Stomach (tissue), 9 donors: ENCODE measurements around the gene CRYBG2. TPM values are rescaled to one million over a fixed set of nuclear protein-coding genes. Genes with fewer than 3 reads are reported as not detected.
"Not testable (repeated sequence)": the region's sequence is repeated elsewhere in the genome, so short reads cannot be mapped to it uniquely, and the experiment has no call there.

ENCODE experiments used
- DNase-seq, 2 donors: peaks; one replicate each; pipeline versions ENCODE4 v3.0.0 to v3.0.0-alpha.2; 2013 to 2019
- H3K27ac ChIP-seq, 5 donors: fragments of 200-600 bp in 4 of 5; sonication (generic) in 4 of 5; one replicate each; pipeline ENCODE4 v1.5.1; 2013 to 2019; ENCODE audit warnings: mild to moderate bottlenecking in 1 of 5, moderate library complexity in 1 of 5
- H3K27me3 ChIP-seq, 3 donors: fragments of 200-600 bp; sonication (generic); one replicate each; pipeline ENCODE4 v1.5.1; 2017 to 2019; ENCODE audit warnings: mixed run types in 1 of 3
- H3K36me3 ChIP-seq, 4 donors: fragments of 200-600 bp; sonication (generic); 1 replicate in 3 of 4; 2 replicates in 1 of 4; pipeline ENCODE4 v1.5.1; 2016 to 2019
- H3K4me1 ChIP-seq, 4 donors: fragments of 200-600 bp; sonication (generic); one replicate each; pipeline ENCODE4 v1.5.1; 2016 to 2019
- H3K4me3 ChIP-seq, 4 donors: fragments of 200-600 bp; sonication (generic) in 3 of 4; one replicate each; pipeline ENCODE4 v1.5.1; 2016 to 2019; ENCODE audit warnings: mild to moderate bottlenecking in 1 of 4
- H3K9me3 ChIP-seq, 4 donors: fragments of 200-600 bp; sonication (generic); one replicate each; pipeline ENCODE4 v1.5.1; 2016 to 2019
- EP300 ChIP-seq: sonication (generic); formaldehyde crosslinking; IDR thresholded peaks from one replicate; pipeline ENCODE4 v1.6.1; 2017; ENCODE audit warnings: antibody characterized with exemption
- POLR2A ChIP-seq, 4 donors: fragments of 450-650 bp; IDR thresholded peaks; one replicate each; pipeline ENCODE4 v1.6.1; 2016; ENCODE audit warnings: antibody characterized with exemption in 4 of 4, control low read depth in 2 of 4, mild to moderate bottlenecking in 1 of 4, moderate library complexity in 1 of 4
- POLR2AphosphoS5 ChIP-seq, 3 donors: sonication (generic); formaldehyde crosslinking; IDR thresholded peaks; one replicate each; pipeline ENCODE4 v1.6.1; 2016; ENCODE audit warnings: antibody characterized with exemption in 3 of 3
- WGBS, 5 donors: extraction: QIAGEN DNeasy Blood & Tissue Kit in 3 of 5; methylation state at CpG; one replicate each; pipeline versions ENCODE4 v1.1.5 to v1.1.7; 2013 to 2018; 5-methylcytosine and 5-hydroxymethylcytosine counted together
- intact Hi-C: fragments of 100-400 bp; cut with DNase I; formaldehyde crosslinking; loops from one replicate; pipeline ENCODE4 v1.15.1; 2023; ENCODE audit warnings: low total_unique reads
- polyA plus RNA-seq, 3 donors: library from polyadenylated mRNA; stranded (reverse); fragments of 200-250 nt; gene quantifications; one replicate each; pipeline ENCODE4 v1.2.3, GENCODE V29; 2013
- total RNA-seq, 5 donors: library from RNA; depleted of rRNA; stranded (reverse); fragments of >200 nt; gene quantifications; one replicate each; pipeline versions ENCODE4 v1.1.0 to v1.2.3, GENCODE V29; 2014 to 2016
- TF ChIP-seq, protein P1 (sequence below), 7 experiments: fragments of 450-650 bp in 4 of 7; fragments of 200-600 bp in 3 of 7; sonication (generic) in 3 of 7; IDR thresholded peaks; one replicate each; pipeline ENCODE4 v1.5.1; 2016 to 2019; ENCODE audit warnings: antibody characterized with exemption in 7 of 7, control low read depth in 2 of 7, mild to moderate bottlenecking in 1 of 7
- donor health status: healthy with polysubstance abuse.
- donor health status: Bipolar disorder and iron deficiency.
- donor health status: healthy.

CRYBG2 gene
- total and polyA plus RNA-seq, 8 donors = 0.15 to 66.8 (median 3.2) TPM

GRCh38 chr1:26293911-26294463 lies 59.9 kb downstream of the CRYBG2 start:
- 79 to 86% (median 83%) methylated on average over 10 to 11 of the region's 11 CpGs for WGBS, 5 donors
- Histone ChIP-seq H3K9me3 (no peaks in the 10 kb centered on the region), H3K27ac (no peak overlapping the region), H3K4me1 (peaks cover 3 to 40% (median 14%) of the 10 kb centered on the region in 4 donors), H3K27me3 (no peaks in the 10 kb centered on the region), H3K4me3 (no peak overlapping the region), H3K36me3 (peaks cover 0 to 27% (median 12%) of the 10 kb centered on the region in 4 donors)
- intact Hi-C loops = no loop called here
- no peak for DNase-seq
- TF ChIP-seq POLR2AphosphoS5 (IDR thresholded peaks at IDR 0.05) = no peak
- TF ChIP-seq POLR2A (IDR thresholded peaks at IDR 0.05) = no peak
- TF ChIP-seq, protein P1, sequence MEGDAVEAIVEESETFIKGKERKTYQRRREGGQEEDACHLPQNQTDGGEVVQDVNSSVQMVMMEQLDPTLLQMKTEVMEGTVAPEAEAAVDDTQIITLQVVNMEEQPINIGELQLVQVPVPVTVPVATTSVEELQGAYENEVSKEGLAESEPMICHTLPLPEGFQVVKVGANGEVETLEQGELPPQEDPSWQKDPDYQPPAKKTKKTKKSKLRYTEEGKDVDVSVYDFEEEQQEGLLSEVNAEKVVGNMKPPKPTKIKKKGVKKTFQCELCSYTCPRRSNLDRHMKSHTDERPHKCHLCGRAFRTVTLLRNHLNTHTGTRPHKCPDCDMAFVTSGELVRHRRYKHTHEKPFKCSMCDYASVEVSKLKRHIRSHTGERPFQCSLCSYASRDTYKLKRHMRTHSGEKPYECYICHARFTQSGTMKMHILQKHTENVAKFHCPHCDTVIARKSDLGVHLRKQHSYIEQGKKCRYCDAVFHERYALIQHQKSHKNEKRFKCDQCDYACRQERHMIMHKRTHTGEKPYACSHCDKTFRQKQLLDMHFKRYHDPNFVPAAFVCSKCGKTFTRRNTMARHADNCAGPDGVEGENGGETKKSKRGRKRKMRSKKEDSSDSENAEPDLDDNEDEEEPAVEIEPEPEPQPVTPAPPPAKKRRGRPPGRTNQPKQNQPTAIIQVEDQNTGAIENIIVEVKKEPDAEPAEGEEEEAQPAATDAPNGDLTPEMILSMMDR (IDR thresholded peaks at IDR 0.05) = no peak
- no peak for TF ChIP-seq EP300

- H3K27ac ChIP-seq, H3K9me3 ChIP-seq, DNase-seq, H3K27me3 ChIP-seq, intact Hi-C loops, H3K4me3 ChIP-seq: not testable (repeated sequence)
- H3K36me3 ChIP-seq = peaks cover 0 to 27% (median 12%) of the 10 kb centered on the region in 4 donors
- WGBS, 5 donors = 86 to 98% (median 89%) methylated on average over 5 of the region's 5 CpGs
- H3K4me1 ChIP-seq = peaks cover 12 to 46% (median 20%) of the 10 kb centered on the region in 4 donors
Observed at GRCh38 chr1:26292735-26293134, 61.2 kb downstream of the CRYBG2 start.

DNA sequence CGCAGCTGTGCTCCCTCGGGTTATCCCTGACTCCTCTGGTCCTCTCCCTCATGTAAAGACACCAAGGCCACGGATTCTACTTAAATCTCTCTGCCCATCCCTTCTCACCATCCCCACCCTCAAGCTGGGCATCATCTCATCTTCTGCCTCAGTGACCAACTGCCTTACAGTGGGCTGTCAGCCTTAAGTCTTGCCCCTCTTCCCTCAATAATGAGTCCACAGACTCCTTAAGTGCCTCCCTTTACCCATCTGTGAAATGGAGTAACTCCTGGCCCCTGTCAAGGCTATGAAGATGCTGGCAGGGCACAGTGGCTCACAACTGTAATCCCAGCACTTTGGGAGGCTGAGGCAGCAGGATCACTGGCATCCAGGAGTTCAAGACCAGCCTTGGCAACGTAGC lies 62.0 kb downstream of the CRYBG2 start:
- no peak for DNase-seq
- WGBS, 5 donors = 90 to 98% (median 92%) methylated on average over 4 of the region's 4 CpGs
- H3K4me1 ChIP-seq = peaks cover 12 to 54% (median 20%) of the 10 kb centered on the region in 4 donors
- H3K9me3 ChIP-seq = no peaks in the 10 kb centered on the region
- no peaks in the 10 kb centered on the region for H3K27me3 ChIP-seq
- H3K36me3 ChIP-seq = peaks cover 0 to 19% (median 8%) of the 10 kb centered on the region in 4 donors
- intact Hi-C loops = no loop called here
- H3K4me3 ChIP-seq = no peak overlapping the region
- H3K27ac ChIP-seq = no peak overlapping the region
- TF ChIP-seq, protein P1 (IDR thresholded peaks at IDR 0.05) = no peak
- no peak for TF ChIP-seq POLR2A (IDR thresholded peaks at IDR 0.05)
- TF ChIP-seq POLR2AphosphoS5 (IDR thresholded peaks at IDR 0.05) = no peak
- TF ChIP-seq EP300 = no peak

DNA sequence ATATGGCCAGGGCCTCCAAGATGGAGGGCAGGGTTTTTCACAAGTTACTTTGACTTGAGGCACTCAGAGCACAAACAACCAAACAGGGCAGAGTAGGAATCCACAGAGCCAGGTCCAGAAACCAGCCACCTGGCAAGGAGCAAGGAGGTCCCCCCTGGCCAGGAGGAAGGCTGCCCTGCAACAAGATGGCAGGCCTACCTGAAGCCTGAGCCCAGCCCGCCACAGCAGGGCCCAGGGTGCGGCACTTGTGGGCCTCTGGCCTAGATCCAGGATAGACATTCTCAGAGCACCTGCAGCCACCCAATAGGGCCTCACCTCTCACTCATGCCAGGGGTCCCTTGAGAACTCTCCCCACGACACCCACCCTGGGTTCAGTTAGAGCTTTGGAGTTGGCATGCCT lies 62.5 kb downstream of the CRYBG2 start:
- Histone ChIP-seq H3K4me3 (no peak overlapping the region), H3K4me1 (peaks cover 12 to 59% (median 21%) of the 10 kb centered on the region in 4 donors), H3K9me3 (no peaks in the 10 kb centered on the region), H3K27me3 (no peaks in the 10 kb centered on the region), H3K27ac (peak overlapping the region; percentile 23 to 100 (median 67)), H3K36me3 (peaks cover 0 to 14% (median 5%) of the 10 kb centered on the region in 4 donors)
- 92 to 97% (median 96%) methylated on average over 3 of the region's 3 CpGs; no CpG with 5 or more reads in 1 of the 5 donors for WGBS, 5 donors
- TF ChIP-seq, protein P1 (IDR thresholded peaks at IDR 0.05) = no peak
- TF ChIP-seq POLR2AphosphoS5 (IDR thresholded peaks at IDR 0.05) (no peak), POLR2A (IDR thresholded peaks at IDR 0.05) (no peak), EP300 (no peak)
- intact Hi-C loops = no loop called here
- DNase-seq = no peak

GRCh38 chr1:26290882-26291261 lies 63.1 kb downstream of the CRYBG2 start:
- H3K4me1 ChIP-seq = peaks cover 12 to 65% (median 24%) of the 10 kb centered on the region in 4 donors
- peak in 1 of 2 donors; percentile 21 for DNase-seq
- no peaks in the 10 kb centered on the region for H3K9me3 ChIP-seq
- WGBS, 5 donors = 70 to 85% (median 82%) methylated on average over 9 to 11 of the region's 11 CpGs
- peaks cover 0 to 8% (median 3%) of the 10 kb centered on the region in 4 donors for H3K36me3 ChIP-seq
- peak overlapping the region; percentile 40 to 100 (median 67) for H3K27ac ChIP-seq
- intact Hi-C loops = no loop called here
- TF ChIP-seq, protein P1 (IDR thresholded peaks at IDR 0.05) = no peak
- no peak for TF ChIP-seq POLR2A (IDR thresholded peaks at IDR 0.05)
- no peak for TF ChIP-seq EP300
- TF ChIP-seq POLR2AphosphoS5 (IDR thresholded peaks at IDR 0.05) = no peak
- no peak overlapping the region for H3K4me3 ChIP-seq
- H3K27me3 ChIP-seq = no peaks in the 10 kb centered on the region
